GM18526 (cell line): ENCODE data around the gene RIGI.

Source experiments
- POLR2A ChIP-seq: IDR thresholded peaks from 3 replicates; pipeline ENCODE4 v1.6.1; 2011; ENCODE audit not compliant: insufficient read length; ENCODE audit errors: extremely low read depth

RIGI gene

DNA sequence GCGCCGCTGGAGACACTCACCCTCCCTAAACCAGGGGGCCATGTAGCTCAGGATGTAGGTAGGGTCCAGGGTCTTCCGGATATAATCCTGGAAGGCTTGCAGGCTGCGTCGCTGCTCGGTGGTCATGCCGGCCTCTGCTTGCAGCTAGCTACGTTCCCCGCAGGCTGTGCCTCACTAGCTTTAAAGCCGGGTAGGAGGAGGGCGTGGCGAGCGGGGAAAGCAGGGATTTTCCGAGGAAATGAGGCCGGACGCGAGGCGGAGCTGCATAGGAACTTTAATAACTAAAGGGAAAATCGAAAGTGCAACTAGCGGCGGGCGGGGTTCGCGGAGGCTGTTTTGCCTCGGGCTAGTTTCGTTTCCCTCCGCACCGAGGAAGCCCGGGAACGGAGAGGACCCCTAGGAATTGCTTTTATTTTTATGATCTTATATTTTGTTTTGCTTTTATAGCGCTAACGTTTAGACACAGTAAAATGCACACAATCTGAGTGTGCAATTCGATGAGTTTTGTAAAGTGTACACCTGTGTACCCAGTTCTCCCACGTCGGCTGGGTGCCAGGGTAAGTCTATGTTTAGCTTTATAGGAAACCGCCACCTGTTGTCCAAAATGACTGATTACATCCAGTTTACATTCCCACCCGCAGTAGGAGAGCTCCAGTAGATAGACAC is at the start of gene RIGI:
RIGI (minus strand) TSS at position 156 of the 666 bp plus-strand sequence; CDS start at position 126, 30 bp downstream.
- TF ChIP-seq POLR2A, result peak; percentile 71

- TF ChIP-seq POLR2A, result no peak
Observed at GRCh38 chr9:32574858-32575257, 48.9 kb upstream of the RIGI start.

DNA sequence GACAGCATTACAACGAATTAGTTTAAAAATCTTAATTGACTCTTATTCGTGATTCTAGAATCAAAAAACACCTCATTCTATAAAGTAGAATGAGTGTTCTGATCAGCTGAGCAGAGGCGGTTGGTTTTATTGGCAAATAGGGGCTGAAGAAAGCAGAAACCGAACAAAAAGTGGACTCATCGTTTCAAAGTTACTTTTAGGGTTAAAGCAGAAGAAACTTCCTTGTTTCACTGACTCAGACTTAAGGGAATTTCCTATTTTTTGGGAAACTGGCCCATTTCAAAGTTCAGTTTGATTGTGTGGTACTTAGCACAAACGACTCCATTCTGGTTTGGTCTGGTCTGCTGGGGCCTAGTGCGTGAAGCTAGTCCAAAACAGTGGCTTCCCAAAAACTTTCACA is 47.8 kb upstream of the RIGI start:
- no peak for TF ChIP-seq POLR2A

- TF ChIP-seq POLR2A, result peak; percentile 82
Observed at GRCh38 chr9:32572900-32573523, 47.0 kb upstream of the RIGI start, which contains the start of gene NDUFB6. NDUFB6 (minus strand) TSS chr9:32573159; CDS start chr9:32573060, 99 bp downstream.

DNA sequence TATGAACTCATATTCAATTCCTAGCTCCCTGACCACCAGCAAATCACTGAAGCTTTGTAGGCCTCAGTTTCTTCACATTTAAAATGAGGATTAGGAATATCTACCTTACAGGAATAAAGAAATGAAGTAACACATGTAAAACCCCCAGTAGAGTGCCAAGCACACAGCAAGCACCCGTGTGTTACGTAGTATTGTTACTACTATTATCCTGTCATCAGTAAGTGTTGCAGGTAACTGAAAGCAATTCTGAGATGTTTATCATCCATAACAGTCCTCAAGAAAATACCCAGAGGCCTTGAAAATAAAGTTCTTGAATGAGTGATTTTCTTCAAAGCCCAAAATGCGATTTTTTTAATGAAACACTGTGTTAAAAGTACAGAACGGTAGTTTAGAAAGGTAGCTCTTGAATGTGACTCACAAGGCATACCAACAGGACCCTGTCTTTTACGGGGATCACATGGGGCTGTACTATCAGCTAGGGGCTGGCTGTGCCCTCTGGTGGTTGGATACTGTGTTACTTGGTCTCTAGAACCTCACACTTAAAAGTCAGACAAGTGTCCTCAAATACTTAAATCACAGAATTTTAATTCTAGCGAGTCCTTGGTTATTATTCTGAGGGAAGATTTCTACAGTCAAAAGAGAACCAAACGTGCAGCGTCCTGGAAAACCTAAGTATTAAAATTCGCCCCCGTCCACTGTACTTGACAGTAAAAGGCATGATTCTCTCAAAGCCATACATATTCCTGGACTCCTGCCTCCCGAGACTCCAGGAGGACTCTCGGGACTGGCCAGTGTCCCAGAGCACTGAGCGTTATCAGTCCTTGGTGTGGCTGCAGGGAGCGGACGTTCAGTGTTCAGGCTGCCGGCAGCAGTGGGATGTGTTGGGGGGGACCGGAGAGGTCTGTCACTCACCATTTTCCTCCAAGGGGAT is 46.2 kb upstream of the RIGI start:
- no peak for TF ChIP-seq POLR2A

DNA sequence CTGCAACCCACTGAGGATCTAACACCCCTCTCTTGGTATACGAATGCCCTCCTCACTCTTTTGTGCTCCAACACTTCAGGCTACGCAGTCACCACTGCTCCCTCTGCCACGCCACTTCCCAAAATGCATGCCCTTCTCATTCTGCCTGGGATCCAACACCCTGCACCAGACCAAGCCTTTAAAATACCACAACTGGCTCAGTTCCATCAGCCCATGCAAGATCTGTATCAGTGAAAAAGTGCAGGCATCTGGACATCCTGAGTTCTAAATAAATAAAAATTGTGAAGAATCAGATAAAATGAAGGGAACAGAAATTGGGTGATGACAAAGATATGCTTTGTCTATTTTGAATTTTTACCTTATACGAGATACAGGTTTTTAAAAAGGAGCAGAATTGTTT is 44.3 kb upstream of the RIGI start:
- TF ChIP-seq POLR2A, result no peak

DNA sequence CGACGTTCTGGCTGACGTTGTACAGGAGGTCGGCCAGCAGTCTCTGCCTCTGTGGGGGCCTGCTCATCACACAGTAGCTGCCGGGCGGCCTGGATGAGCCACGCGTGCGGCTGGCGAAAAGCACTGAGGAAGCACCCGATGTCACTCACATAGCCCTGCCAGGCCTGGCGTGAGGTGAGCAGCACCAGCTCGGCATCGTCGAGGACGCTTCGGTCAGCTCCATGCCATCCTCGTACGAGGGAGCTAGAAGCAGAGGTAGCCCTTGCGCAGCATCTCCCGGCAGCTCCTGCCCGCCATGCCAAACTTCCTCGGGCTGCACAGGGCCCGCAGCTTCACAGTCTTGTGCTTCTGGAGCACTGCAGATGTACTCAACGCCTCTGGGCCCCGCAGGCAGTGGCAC is 40.8 kb upstream of the RIGI start:
- no peak for TF ChIP-seq POLR2A

- TF ChIP-seq POLR2A, result no peak
Observed at GRCh38 chr9:32565967-32566366, 40.0 kb upstream of the RIGI start.

GRCh38 chr9:32558408-32558934 is 32.5 kb upstream of the RIGI start:
- no peak for TF ChIP-seq POLR2A

DNA sequence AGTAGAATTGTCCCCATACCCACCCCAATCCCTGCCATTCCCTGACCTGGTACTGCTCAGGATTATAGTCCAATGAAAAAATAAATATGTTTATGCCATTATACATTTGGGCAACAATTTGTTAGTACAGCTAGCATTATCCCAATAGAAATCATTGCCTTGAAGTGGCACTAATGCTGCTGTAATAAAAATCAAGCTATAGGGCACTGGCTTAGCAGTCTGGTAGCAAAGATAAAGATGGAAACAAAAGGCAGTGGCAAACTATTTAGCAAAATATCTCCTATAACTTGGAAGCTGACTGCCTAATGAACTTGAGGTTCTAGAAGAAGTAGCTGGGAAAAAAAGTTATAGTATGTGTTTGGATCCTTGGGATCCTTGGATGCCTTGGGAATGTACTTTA is 28.6 kb upstream of the RIGI start:
- no peak for TF ChIP-seq POLR2A

DNA sequence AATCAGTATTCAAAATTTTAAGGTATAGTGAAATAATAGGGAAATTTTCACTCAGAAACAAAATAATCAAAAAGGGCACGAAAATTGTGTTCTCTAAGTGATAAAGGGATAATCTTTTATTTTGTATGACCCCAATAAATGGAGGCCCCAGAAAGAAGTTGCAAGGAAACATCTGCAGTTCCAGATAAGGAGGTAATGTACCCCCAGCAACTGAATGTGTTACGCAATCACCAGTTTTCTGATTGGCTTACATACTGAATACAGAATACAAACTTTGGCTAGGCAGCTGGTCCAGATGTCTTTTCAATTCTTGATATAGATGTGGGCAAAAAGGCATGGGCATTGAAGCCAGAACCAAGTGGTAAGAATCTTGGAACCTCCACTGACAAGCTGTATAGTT is 28.1 kb upstream of the RIGI start:
- TF ChIP-seq POLR2A, result no peak

GRCh38 chr9:32552172-32552872 is 26.3 kb upstream of the RIGI start, which contains the start of the genes SMIM27 and TOPORS:
SMIM27 (plus strand) TSS chr9:32552327; CDS start chr9:32552435, 108 bp downstream.
TOPORS (minus strand) TSS chr9:32552586; CDS start chr9:32552436, 150 bp downstream.
- peak; percentile 79 for TF ChIP-seq POLR2A

- TF ChIP-seq POLR2A, result no peak
Observed at GRCh38 chr9:32551276-32552051, 25.5 kb upstream of the RIGI start.
